ENCODE data around the gene APOBEC3G.

Gene APOBEC3G

GRCh38 chr22:39087098-39087497 is 10.0 kb downstream of the APOBEC3G start:
- no peaks in the 10 kb centered on the region for H3K27me3 ChIP-seq (ENCODE audit: insufficient read depth, low read length, poor library complexity)
- no peak overlapping the region for H3K4me2 ChIP-seq (ENCODE audit: insufficient read depth, low read length)
- H3K36me3 ChIP-seq (ENCODE audit: insufficient read depth, low read length) = no peaks in the 10 kb centered on the region
- H3K9ac ChIP-seq (ENCODE audit: low read depth, low read length) = no peak overlapping the region
- no peak overlapping the region for H3K27ac ChIP-seq (ENCODE audit: low read length)
- peaks cover 16% of the 10 kb centered on the region for H3K4me1 ChIP-seq (ENCODE audit: insufficient read depth, low read length)
- no peak overlapping the region for H3K4me3 ChIP-seq (ENCODE audit: low read depth in 1 of 2, low read length in 2 of 2)
- no peak overlapping the region for H2AFZ ChIP-seq (ENCODE audit: low read depth, low read length)
- H3K9me3 ChIP-seq (ENCODE audit: insufficient read depth, low read length, severe bottlenecking) = no peaks in the 10 kb centered on the region
- H3K79me2 ChIP-seq (ENCODE audit: insufficient read depth, low read length) = no peaks in the 10 kb centered on the region
- DNase-seq (no peak), ATAC-seq (ENCODE audit: insufficient read depth, low read depth) (no peak)
- no peak for TF ChIP-seq EZH2 (IDR thresholded peaks at IDR 0.05; ENCODE audit: borderline replicate concordance, low read depth, low read length, severe bottlenecking)
- no peaks in the 10 kb centered on the region for H4K20me1 ChIP-seq (ENCODE audit: insufficient read depth, low read length)

DNA sequence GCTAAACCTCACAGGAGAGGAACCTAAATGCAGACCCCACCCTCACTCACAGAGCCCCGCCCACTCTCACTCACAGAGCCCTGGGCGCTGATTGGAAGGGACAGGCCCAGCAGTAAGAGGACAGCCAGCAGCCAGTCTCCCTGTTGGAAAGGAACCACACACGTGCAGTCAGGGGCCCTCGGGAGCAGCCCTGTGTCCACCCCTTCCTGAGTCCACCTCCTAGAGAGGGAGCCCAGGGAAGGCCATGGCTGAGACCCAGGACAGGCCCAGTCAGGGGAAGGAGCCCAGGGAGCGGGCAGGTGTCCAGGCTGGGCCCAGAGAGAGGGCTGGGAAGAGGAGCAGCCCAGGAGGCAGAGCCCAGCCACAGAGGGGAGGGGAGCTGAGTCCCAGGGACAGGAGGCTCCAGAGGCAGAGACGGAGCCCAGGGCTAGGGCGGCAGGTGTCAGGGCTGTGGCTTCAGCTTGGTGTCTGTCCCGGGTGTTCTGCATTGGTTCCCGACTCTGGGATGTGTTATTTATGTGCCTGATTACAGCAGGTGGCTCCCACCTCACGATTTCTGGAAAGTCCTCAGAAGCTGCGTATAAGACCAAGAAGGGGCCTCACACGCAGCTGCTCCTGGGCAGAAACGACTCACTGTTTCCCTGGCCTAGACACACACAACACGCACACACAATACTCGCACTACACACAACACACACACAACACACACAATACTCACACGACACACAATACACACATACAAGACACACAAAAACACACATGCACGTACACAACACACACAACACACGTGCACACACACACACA is 11.0 kb downstream of the APOBEC3G start:
- Histone ChIP-seq H3K79me2 (ENCODE audit: insufficient read depth, low read length) (no peaks in the 10 kb centered on the region), H2AFZ (ENCODE audit: low read depth, low read length) (no peak overlapping the region), H3K27ac (ENCODE audit: low read length) (no peak overlapping the region), H3K4me2 (ENCODE audit: insufficient read depth, low read length) (no peak overlapping the region), H3K9me3 (ENCODE audit: insufficient read depth, low read length, severe bottlenecking) (no peaks in the 10 kb centered on the region), H3K36me3 (ENCODE audit: insufficient read depth, low read length) (no peaks in the 10 kb centered on the region), H4K20me1 (ENCODE audit: insufficient read depth, low read length) (no peaks in the 10 kb centered on the region), H3K27me3 (ENCODE audit: insufficient read depth, low read length, poor library complexity) (no peaks in the 10 kb centered on the region), H3K4me3 (ENCODE audit: low read depth in 1 of 2, low read length in 2 of 2) (no peak overlapping the region), H3K9ac (ENCODE audit: low read depth, low read length) (no peak overlapping the region), H3K4me1 (ENCODE audit: insufficient read depth, low read length) (peaks cover 16% of the 10 kb centered on the region)
- TF ChIP-seq CTCF (IDR thresholded peaks at IDR 0.05; ENCODE audit: borderline replicate concordance, extremely low read depth, low read length, poor library complexity, severe bottlenecking) (no peak), EZH2 (IDR thresholded peaks at IDR 0.05; ENCODE audit: borderline replicate concordance, low read depth, low read length, severe bottlenecking) (no peak)
- ATAC-seq (ENCODE audit: insufficient read depth, low read depth) (no peak), DNase-seq (no peak)

- no peak for TF ChIP-seq EZH2 (IDR thresholded peaks at IDR 0.05; ENCODE audit: borderline replicate concordance, low read depth, low read length, severe bottlenecking)
- TF ChIP-seq CTCF (IDR thresholded peaks at IDR 0.05; ENCODE audit: borderline replicate concordance, extremely low read depth, low read length, poor library complexity, severe bottlenecking) = no peak
- Histone ChIP-seq H3K9ac (ENCODE audit: low read depth, low read length) (no peak overlapping the region), H3K27ac (ENCODE audit: low read length) (no peak overlapping the region)
Measured at GRCh38 chr22:39088685-39089032, 11.6 kb downstream of the APOBEC3G start.

DNA sequence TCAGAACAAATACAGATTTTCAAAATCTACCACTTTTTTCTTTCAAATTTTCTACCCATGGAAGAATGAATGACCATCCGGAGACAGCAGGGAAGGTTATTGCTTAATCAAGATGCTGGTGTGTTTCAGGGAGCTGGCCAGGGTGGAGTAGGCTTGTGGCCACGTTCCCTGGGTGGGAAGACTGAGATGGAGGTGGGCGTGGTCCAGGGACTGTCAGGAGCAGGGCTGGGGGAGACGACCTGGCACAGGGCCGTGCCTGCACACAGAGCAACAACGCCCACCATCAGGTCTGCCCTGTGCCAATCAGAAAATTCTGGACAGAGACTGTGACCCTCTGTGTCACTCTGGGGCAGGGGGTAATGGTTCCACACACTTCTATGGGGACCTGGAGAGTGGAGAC is 12.9 kb downstream of the APOBEC3G start:
- no peak overlapping the region for H2AFZ ChIP-seq (ENCODE audit: low read depth, low read length)
- peaks cover 16% of the 10 kb centered on the region for H3K4me1 ChIP-seq (ENCODE audit: insufficient read depth, low read length)
- TF ChIP-seq CTCF (IDR thresholded peaks at IDR 0.05; ENCODE audit: borderline replicate concordance, extremely low read depth, low read length, poor library complexity, severe bottlenecking) = no peak
- no peak for TF ChIP-seq EZH2 (IDR thresholded peaks at IDR 0.05; ENCODE audit: borderline replicate concordance, low read depth, low read length, severe bottlenecking)
- H3K27me3 ChIP-seq (ENCODE audit: insufficient read depth, low read length, poor library complexity) = no peaks in the 10 kb centered on the region
- H4K20me1 ChIP-seq (ENCODE audit: insufficient read depth, low read length) = no peaks in the 10 kb centered on the region
- ATAC-seq (ENCODE audit: insufficient read depth, low read depth) (no peak), DNase-seq (no peak)
- H3K79me2 ChIP-seq (ENCODE audit: insufficient read depth, low read length) = no peaks in the 10 kb centered on the region
- H3K36me3 ChIP-seq (ENCODE audit: insufficient read depth, low read length) = no peaks in the 10 kb centered on the region
- H3K9ac ChIP-seq (ENCODE audit: low read depth, low read length) = no peak overlapping the region
- no peaks in the 10 kb centered on the region for H3K9me3 ChIP-seq (ENCODE audit: insufficient read depth, low read length, severe bottlenecking)
- no peak overlapping the region for H3K4me2 ChIP-seq (ENCODE audit: insufficient read depth, low read length)
- H3K27ac ChIP-seq (ENCODE audit: low read length) = no peak overlapping the region; the same call in 1 of the 2 replicates
- H3K4me3 ChIP-seq (ENCODE audit: low read depth in 1 of 2, low read length in 2 of 2) = no peak overlapping the region

More at GRCh38 chr22:39088685-39089032, 11.6 kb downstream of the APOBEC3G start:
- DNase-seq (no peak), ATAC-seq (ENCODE audit: insufficient read depth, low read depth) (no peak)
- H4K20me1 ChIP-seq (ENCODE audit: insufficient read depth, low read length) = no peaks in the 10 kb centered on the region
- peaks cover 16% of the 10 kb centered on the region for H3K4me1 ChIP-seq (ENCODE audit: insufficient read depth, low read length)
- no peak overlapping the region for H3K4me2 ChIP-seq (ENCODE audit: insufficient read depth, low read length)
- H3K79me2 ChIP-seq (ENCODE audit: insufficient read depth, low read length) = no peaks in the 10 kb centered on the region
- H2AFZ ChIP-seq (ENCODE audit: low read depth, low read length) = no peak overlapping the region
- no peaks in the 10 kb centered on the region for H3K27me3 ChIP-seq (ENCODE audit: insufficient read depth, low read length, poor library complexity)
- H3K36me3 ChIP-seq (ENCODE audit: insufficient read depth, low read length) = no peaks in the 10 kb centered on the region
- H3K9me3 ChIP-seq (ENCODE audit: insufficient read depth, low read length, severe bottlenecking) = no peaks in the 10 kb centered on the region
- no peak overlapping the region for H3K4me3 ChIP-seq (ENCODE audit: low read depth in 1 of 2, low read length in 2 of 2)
